Central memory CD4-positive, alpha-beta T cell (primary cell): ENCODE results near the gene ENG.
A peak's percentile ranks its signal among the peaks of the same experiment; 100 is the strongest.

ENCODE experiments used
- DNase-seq: peaks from one replicate; pipeline ENCODE4 v3.0.0; 2022

Gene ENG

GRCh38 chr9:127812936-127813675, 41.4 kb downstream of the ENG start:
- no peak for DNase-seq

- DNase-seq = no peak
Measured at GRCh38 chr9:127812011-127812410, 42.4 kb downstream of the ENG start.

- DNase-seq = no peak
Measured at GRCh38 chr9:127810378-127811187, 43.9 kb downstream of the ENG start.

- no peak for DNase-seq
Measured at GRCh38 chr9:127809540-127810377, 44.7 kb downstream of the ENG start.

GRCh38 chr9:127809002-127809539, 45.4 kb downstream of the ENG start:
- DNase-seq = no peak

- DNase-seq = no peak
Measured at GRCh38 chr9:127808347-127809001, 46.0 kb downstream of the ENG start.

GRCh38 chr9:127806871-127807270, 47.6 kb downstream of the ENG start:
- DNase-seq = no peak

GRCh38 chr9:127805620-127806019, 48.8 kb downstream of the ENG start:
- no peak for DNase-seq

- peak; percentile 19 for DNase-seq
Measured at GRCh38 chr9:127803507-127804352, 50.7 kb downstream of the ENG start.

- peak; percentile 80 for DNase-seq
Measured at GRCh38 chr9:127802576-127803443, 51.6 kb downstream of the ENG start, which contains the start of gene FPGS. Gene FPGS (plus strand): TSS chr9:127802882. CDS start chr9:127802925, 43 bp downstream.

- DNase-seq = no peak
Measured at GRCh38 chr9:127801955-127802575, 52.4 kb downstream of the ENG start.

GRCh38 chr9:127796852-127797370, 57.5 kb downstream of the ENG start:
- DNase-seq = no peak

- DNase-seq = no peak
Measured at GRCh38 chr9:127796225-127796813, 58.1 kb downstream of the ENG start.

- no peak for DNase-seq
Measured at GRCh38 chr9:127794001-127794791, 60.3 kb downstream of the ENG start.

- no peak for DNase-seq
Measured at GRCh38 chr9:127793093-127793708, 61.3 kb downstream of the ENG start.

GRCh38 chr9:127792417-127793031, 61.9 kb downstream of the ENG start:
- DNase-seq = no peak

- no peak for DNase-seq
Measured at GRCh38 chr9:127791085-127791484, 63.4 kb downstream of the ENG start.
